HCT116 (cell line): ENCODE results near the gene ANO4. TPM values are rescaled to one million over a fixed set of nuclear protein-coding genes. Genes with fewer than 3 reads are reported as not detected.

ENCODE experiments used
- ATAC-seq: fragments of 200-7000 bp; cut with Tn5 transposase; 2 replicates; pipeline ENCODE4 v1.9.1; 2020; ENCODE audit warnings: mild to moderate bottlenecking, moderate library complexity
- BruUV-seq: library from RNA; stranded (reverse); fragments of 400-500 nt; replicated peaks from 2 replicates; lab custom pipeline; 2021; lab: Mats Ljungman, UMichigan
- CTCF ChIA-PET: fragments of 300-600 bp; sonication (Branson Sonifier 250); formaldehyde crosslinking; loops from one replicate; lab custom pipeline; 2021; ENCODE audit warnings: antibody characterized with exemption; lab: Charles Lee
- POLR2A ChIA-PET: fragments of 300-600, 350-600 bp; sonication (Branson Sonifier 250); formaldehyde crosslinking; loops from one replicate; lab custom pipeline; 2021; ENCODE audit warnings: antibody characterized with exemption; lab: Charles Lee
- RAD21 ChIA-PET, 2 experiments: fragments of 300-600 bp; sonication (Branson Sonifier 250); formaldehyde crosslinking; loops; one replicate each; lab custom pipeline; 2023; ENCODE audit warnings: low total read pairs in 2 of 2; ENCODE audit not compliant: uncharacterized antibody in 2 of 2, unreplicated experiment in 2 of 2, low non-redundant PET in 1 of 2; lab: Charles Lee
- DNase-seq: peaks from one replicate; pipeline ENCODE4 v3.0.0-alpha.2; 2010; ENCODE audit warnings: low read depth, low spot score
- H2AFZ ChIP-seq: fragments of 200-600 bp; shearing (Covaris generic), sonication (generic); 2 replicates; pipeline ENCODE4 v1.6.1; 2017; ENCODE audit warnings: low read depth, mixed run types, mixed read lengths, antibody characterized with exemption, low read length; ENCODE audit not compliant: poor library complexity, severe bottlenecking
- H3K27ac ChIP-seq: 2 replicates; pipeline ENCODE4 v1.5.1; 2012; ENCODE audit warnings: low read depth, low read length
- H3K27me3 ChIP-seq: fragments of 200-600 bp; sonication (generic); 2 replicates; pipeline ENCODE4 v1.6.1; 2016; ENCODE audit warnings: mixed run types, low read length, mixed read lengths; ENCODE audit not compliant: insufficient read depth
- H3K36me3 ChIP-seq, 2 experiments: fragments of 200-500 bp in 1 of 2; fragments of 200-600 bp in 1 of 2; sonication (Bioruptor generic) in 1 of 2; sonication (generic) in 1 of 2; 2 replicates each; pipeline versions ENCODE4 v1.5.1 to v1.6.1; 2014 to 2016; ENCODE audit warnings: low read length in 2 of 2, inconsistent platforms in 1 of 2, mixed read lengths in 1 of 2, mixed run types in 1 of 2; ENCODE audit not compliant: insufficient read depth in 2 of 2, control insufficient read depth in 1 of 2
- H3K4me1 ChIP-seq, 2 experiments: fragments of 200-600 bp in 1 of 2; sonication (generic) in 1 of 2; 2 replicates each; pipeline versions ENCODE4 v1.5.1 to v1.6.1; 2012 to 2017; ENCODE audit warnings: low read length in 2 of 2, inconsistent platforms in 1 of 2, mild to moderate bottlenecking in 1 of 2, mixed read lengths in 1 of 2, mixed run types in 1 of 2, moderate library complexity in 1 of 2; ENCODE audit not compliant: insufficient read depth in 2 of 2, control insufficient read depth in 1 of 2
- H3K4me2 ChIP-seq: fragments of 200-600 bp; sonication (generic); 2 replicates; pipeline ENCODE4 v1.6.1; 2017; ENCODE audit warnings: mixed run types, low read length, mixed read lengths
- H3K4me3 ChIP-seq, 2 experiments: fragments of 200-600 bp in 1 of 2; sonication (generic) in 1 of 2; replicated peaks in 1 of 2; 2 replicates each; pipeline ENCODE4 v1.5.1; 2011 to 2016; ENCODE audit warnings: low read length in 2 of 2, control low read depth in 1 of 2, low read depth in 1 of 2, mild to moderate bottlenecking in 1 of 2, mixed read lengths in 1 of 2, mixed run types in 1 of 2
- H3K79me2 ChIP-seq: fragments of 200-600 bp; sonication (generic); 2 replicates; pipeline ENCODE4 v1.6.1; 2017; ENCODE audit warnings: mild to moderate bottlenecking, mixed run types, low read length, moderate library complexity, mixed read lengths; ENCODE audit not compliant: insufficient read depth
- H3K9ac ChIP-seq: fragments of 200-600 bp; sonication (generic); 2 replicates; pipeline ENCODE4 v1.6.1; 2016; ENCODE audit warnings: low read length, mixed read lengths
- H3K9me2 ChIP-seq: fragments of 200-600 bp; sonication (generic), shearing (Covaris generic); 2 replicates; pipeline ENCODE4 v1.6.1; 2017; ENCODE audit warnings: mixed run types, mild to moderate bottlenecking, moderate library complexity; ENCODE audit not compliant: insufficient read depth
- H3K9me3 ChIP-seq, 2 experiments: fragments of 200-500 bp in 1 of 2; fragments of 200-600 bp in 1 of 2; sonication (Bioruptor generic) in 1 of 2; sonication (generic) in 1 of 2; 2 replicates each; pipeline ENCODE4 v1.6.1; 2014 to 2017; ENCODE audit warnings: low read length in 2 of 2, mixed read lengths in 2 of 2, inconsistent platforms in 1 of 2, low read depth in 1 of 2, mild to moderate bottlenecking in 1 of 2, mixed run types in 1 of 2, moderate library complexity in 1 of 2; ENCODE audit not compliant: control insufficient read depth in 1 of 2, insufficient read depth in 1 of 2
- H4K20me1 ChIP-seq: fragments of 200-600 bp; sonication (generic), shearing (Covaris generic); 2 replicates; pipeline ENCODE4 v1.6.1; 2017; ENCODE audit warnings: mixed run types, mild to moderate bottlenecking, moderate library complexity; ENCODE audit not compliant: insufficient read depth
- EZH2 ChIP-seq: fragments of 200-600 bp; sonication (generic); IDR thresholded peaks from 2 replicates; pipeline ENCODE4 v1.6.1; 2017; ENCODE audit warnings: antibody characterized with exemption, mixed run types
- MAX ChIP-seq: IDR thresholded peaks from 2 replicates; pipeline ENCODE4 v1.6.1; 2012
- POLR2AphosphoS5 ChIP-seq: IDR thresholded peaks from 2 replicates; pipeline ENCODE4 v1.6.1; 2011; ENCODE audit warnings: mild to moderate bottlenecking, low read depth, low read length, moderate library complexity
- YY1 ChIP-seq: IDR thresholded peaks from 2 replicates; pipeline ENCODE4 v1.6.1; 2011; ENCODE audit warnings: low read length, low read depth, moderate library complexity, mild to moderate bottlenecking; ENCODE audit not compliant: insufficient replicate concordance; ENCODE audit errors: extremely low read depth
- ZBTB33 ChIP-seq: IDR thresholded peaks from 2 replicates; pipeline ENCODE4 v1.6.1; 2011; ENCODE audit warnings: mild to moderate bottlenecking, low read length, moderate library complexity; ENCODE audit not compliant: insufficient replicate concordance; ENCODE audit errors: extremely low read depth
- ZNF274 ChIP-seq: fragments of 200-500 bp; sonication (Bioruptor generic); IDR thresholded peaks from 2 replicates; pipeline ENCODE4 v1.6.1; 2014; ENCODE audit warnings: mild to moderate bottlenecking, low read depth, low read length, inconsistent platforms
- intact Hi-C: fragments of 100-400 bp; cut with micrococcal nuclease; formaldehyde crosslinking; loops from 2 replicates; pipeline ENCODE4 v1.10.0; 2022
- total RNA-seq: library from RNA; stranded (reverse); gene quantifications from one replicate; pipeline ENCODE4 v1.2.1, GENCODE V29; 2021; ENCODE audit not compliant: unreplicated experiment

The ANO4 gene
- total RNA-seq, 1 experiment from 2014 or later: 1.7 TPM

- TF ChIP-seq YY1: peak; percentile 49
- TF ChIP-seq ZNF274: no peak
- no peak for TF ChIP-seq EZH2
Measured at GRCh38 chr12:101051901-101052550, 257.4 kb downstream of the ANO4 start (continued).

- no TSS peak for BruUV-seq
- H3K9me2 ChIP-seq: no peaks in the 10 kb centered on the region
- RAD21 ChIA-PET: no interaction called here
- H3K4me3 ChIP-seq: no peak overlapping the region
- H3K4me1 ChIP-seq: peaks cover 19 to 24% of the 10 kb centered on the region in 2 experiments; a peak in 3 of 4 replicates
- CTCF ChIA-PET: no interaction called here
- POLR2A ChIA-PET: no interaction called here
- no peak for DNase-seq
- H3K27me3 ChIP-seq: no peaks in the 10 kb centered on the region
- no peak overlapping the region for H3K27ac ChIP-seq
- H3K36me3 ChIP-seq: no peaks in the 10 kb centered on the region
- no peaks in the 10 kb centered on the region for H3K9me3 ChIP-seq
- no peaks in the 10 kb centered on the region for H4K20me1 ChIP-seq
- peak overlapping the region; percentile 17 for H2AFZ ChIP-seq
- H3K9ac ChIP-seq: no peak overlapping the region
- TF ChIP-seq MAX (no peak), ZBTB33 (no peak), POLR2AphosphoS5 (no peak)
- H3K4me2 ChIP-seq: no peak overlapping the region
- H3K79me2 ChIP-seq: no peaks in the 10 kb centered on the region
- ATAC-seq: no peak
- intact Hi-C loops: no loop called here
Measured at GRCh38 chr12:101053203-101053602, 258.6 kb downstream of the ANO4 start.
